HG02623 (cell line): Measurements from ENCODE around the gene UPF2.
"Not testable (repeated sequence)": the region's sequence is repeated elsewhere in the genome, so short reads cannot be mapped to it uniquely, and the experiment has no call there.

Source experiments
- ATAC-seq: cut with Tn5 transposase; IDR thresholded peaks from one replicate; pipeline ENCODE4 v1.9.1; 2021; ENCODE audit warnings: moderate library complexity; ENCODE audit not compliant: unreplicated experiment

Gene UPF2, protein sequence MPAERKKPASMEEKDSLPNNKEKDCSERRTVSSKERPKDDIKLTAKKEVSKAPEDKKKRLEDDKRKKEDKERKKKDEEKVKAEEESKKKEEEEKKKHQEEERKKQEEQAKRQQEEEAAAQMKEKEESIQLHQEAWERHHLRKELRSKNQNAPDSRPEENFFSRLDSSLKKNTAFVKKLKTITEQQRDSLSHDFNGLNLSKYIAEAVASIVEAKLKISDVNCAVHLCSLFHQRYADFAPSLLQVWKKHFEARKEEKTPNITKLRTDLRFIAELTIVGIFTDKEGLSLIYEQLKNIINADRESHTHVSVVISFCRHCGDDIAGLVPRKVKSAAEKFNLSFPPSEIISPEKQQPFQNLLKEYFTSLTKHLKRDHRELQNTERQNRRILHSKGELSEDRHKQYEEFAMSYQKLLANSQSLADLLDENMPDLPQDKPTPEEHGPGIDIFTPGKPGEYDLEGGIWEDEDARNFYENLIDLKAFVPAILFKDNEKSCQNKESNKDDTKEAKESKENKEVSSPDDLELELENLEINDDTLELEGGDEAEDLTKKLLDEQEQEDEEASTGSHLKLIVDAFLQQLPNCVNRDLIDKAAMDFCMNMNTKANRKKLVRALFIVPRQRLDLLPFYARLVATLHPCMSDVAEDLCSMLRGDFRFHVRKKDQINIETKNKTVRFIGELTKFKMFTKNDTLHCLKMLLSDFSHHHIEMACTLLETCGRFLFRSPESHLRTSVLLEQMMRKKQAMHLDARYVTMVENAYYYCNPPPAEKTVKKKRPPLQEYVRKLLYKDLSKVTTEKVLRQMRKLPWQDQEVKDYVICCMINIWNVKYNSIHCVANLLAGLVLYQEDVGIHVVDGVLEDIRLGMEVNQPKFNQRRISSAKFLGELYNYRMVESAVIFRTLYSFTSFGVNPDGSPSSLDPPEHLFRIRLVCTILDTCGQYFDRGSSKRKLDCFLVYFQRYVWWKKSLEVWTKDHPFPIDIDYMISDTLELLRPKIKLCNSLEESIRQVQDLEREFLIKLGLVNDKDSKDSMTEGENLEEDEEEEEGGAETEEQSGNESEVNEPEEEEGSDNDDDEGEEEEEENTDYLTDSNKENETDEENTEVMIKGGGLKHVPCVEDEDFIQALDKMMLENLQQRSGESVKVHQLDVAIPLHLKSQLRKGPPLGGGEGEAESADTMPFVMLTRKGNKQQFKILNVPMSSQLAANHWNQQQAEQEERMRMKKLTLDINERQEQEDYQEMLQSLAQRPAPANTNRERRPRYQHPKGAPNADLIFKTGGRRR

DNA sequence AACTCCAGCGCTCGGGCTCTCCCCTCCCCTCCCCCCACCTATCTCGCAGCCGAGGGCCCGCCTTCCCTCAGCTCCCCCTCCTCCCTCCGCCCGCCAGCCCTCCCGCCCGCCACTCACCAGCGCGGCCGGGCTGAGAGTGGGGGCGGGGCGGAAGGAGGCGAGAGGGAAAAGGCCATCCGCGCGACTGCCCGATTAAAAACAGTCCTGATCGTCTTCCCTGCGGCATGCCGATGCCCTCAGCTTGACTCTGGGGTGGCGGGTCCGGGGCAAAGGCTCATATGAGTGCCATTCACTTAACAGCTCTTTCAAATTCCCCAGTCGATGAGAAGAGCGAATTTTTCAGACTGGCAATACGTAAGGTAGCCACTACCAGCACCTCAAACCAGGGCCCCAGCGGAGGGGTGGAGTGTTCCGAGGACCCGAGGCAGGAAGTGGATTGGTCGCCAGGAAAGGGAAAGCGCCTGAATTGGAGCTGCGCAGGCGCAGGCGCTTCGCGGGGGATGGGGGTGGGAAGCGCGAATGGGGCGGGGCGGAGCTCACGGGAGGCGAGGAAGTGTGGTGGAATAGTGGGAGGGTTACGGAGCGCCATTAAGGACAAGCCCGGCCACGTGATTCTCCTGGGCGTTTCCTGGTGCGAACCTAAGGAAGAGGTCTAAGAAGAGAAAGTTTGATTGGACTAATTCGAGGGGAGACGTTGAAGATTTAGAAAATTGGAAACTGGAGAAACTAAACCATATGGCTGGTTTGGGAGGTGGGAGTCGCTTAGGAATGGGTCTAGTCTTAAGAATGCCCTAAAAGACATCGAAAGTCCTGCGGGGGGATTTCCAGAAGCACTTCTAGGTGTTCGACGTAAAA, at the start of gene UPF2:
TSS of gene UPF2 (minus strand) at position 13 of the 855 bp plus-strand sequence. CDS start 7,386 bp downstream, outside the sequence.
- peak; percentile 45 for ATAC-seq

DNA sequence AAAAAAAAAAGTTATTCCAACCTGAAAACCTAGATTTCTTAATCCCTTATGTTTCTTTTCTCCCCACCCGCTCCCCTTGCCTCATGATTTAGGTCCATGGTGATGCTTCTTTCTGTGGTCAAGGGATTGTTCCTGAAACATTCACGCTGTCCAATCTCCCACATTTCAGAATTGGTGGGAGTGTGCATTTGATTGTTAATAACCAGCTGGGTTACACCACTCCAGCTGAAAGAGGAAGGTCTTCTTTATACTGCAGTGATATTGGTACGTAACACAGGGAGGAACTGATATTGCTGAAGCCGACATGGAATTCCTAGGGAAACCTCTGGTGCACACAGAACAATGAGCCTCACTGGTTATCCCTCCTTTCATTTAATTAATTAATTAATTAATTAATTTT, 48.8 kb upstream of the UPF2 start:
- ATAC-seq: no peak

DNA sequence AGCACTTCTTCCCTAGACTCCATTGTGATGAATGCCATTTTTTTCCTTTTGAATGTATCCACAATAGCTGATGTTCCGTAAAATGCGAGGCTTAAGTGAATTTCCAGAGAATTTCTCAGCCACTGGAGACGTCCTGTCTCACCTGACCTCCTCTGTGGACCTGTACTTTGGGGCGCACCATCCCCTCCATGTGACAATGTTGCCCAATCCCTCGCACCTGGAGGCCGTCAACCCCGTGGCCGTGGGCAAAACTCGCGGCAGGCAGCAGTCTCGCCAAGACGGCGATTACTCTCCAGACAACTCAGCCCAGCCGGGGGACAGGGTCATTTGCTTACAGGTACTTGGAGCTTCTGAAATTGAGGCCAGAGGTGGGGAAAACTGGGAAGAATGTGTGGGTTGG, 46.3 kb upstream of the UPF2 start:
- ATAC-seq: no peak

DNA sequence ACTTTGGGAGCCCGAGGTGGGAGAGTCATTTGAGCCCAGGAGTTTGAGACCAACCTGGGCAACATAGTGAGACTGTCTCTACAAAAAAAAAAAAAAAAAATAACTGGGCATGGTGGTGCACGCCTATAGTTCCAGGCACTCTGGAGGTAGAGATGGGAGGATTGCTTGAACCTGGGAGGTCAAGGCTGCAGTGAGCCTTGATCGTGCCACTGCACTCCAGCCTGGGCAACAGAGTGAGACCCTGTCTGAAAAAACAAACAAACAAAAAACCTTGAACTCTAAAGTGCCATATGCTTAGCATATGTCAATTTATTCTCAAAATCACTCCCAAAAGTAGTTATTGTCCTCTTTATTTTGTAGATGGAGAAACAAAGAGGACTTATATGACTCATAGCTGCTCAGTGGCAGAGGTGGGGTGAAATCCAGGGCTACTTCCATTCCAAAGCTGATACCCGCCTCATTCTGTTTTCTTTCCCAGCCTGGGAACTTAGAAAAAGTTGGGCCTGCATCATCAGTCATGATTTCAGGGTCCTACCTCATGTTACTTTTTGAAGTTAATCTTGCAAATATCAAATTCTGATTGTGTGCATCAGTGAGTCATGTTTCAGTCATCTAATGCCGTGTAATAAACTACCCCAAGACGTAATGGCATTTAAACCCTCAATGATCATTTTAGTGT, 39.4 kb upstream of the UPF2 start:
- ATAC-seq: no peak

DNA sequence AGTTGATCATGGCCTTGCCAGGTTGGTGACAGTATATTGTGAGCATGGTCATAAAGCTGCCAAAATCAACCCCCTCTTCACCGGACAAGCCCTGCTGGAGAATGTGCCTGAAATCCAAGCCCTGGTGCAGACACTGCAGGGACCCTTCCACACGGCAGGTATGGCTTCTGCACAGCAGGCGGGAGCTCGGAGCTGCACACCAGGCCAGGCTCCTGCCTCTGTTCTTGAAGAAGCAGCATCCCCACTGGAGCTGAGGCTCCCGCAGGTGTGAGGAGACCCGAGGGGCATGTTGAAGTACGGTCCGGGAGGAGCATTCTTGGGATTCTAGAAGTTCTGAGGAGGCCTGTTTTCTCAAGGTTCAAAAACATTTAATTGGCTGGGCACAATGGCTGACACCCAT, 38.9 kb upstream of the UPF2 start:
- no peak for ATAC-seq

DNA sequence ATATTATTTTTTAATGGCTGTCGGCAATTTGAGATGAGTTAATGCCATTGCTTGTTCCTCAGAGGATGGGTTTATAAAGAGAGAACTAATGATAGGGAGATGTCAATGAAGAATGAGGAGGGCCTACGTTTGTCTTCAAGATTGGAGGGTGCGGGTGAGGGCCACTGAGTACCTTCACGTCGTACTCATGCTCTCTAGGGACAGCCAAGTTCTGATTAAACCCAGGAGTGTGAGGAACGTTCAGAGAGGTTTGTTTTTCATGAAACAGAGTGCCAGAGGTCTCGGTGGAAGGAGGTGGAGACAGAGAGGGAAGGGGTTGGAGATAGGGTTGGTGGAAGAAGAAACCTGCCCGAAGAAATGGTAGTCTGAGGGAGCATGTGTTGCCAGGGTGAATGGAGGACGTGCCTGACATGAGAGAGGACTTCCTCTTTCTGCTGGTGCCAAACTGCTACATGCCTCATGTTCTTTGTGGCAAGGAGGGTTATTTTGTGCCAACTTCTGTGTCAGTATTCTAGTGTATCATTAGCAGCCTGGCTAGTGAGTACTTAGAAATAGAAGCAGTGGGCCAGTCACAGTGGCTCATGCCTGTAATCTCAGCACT, 35.1 kb upstream of the UPF2 start:
- no peak for ATAC-seq

DNA sequence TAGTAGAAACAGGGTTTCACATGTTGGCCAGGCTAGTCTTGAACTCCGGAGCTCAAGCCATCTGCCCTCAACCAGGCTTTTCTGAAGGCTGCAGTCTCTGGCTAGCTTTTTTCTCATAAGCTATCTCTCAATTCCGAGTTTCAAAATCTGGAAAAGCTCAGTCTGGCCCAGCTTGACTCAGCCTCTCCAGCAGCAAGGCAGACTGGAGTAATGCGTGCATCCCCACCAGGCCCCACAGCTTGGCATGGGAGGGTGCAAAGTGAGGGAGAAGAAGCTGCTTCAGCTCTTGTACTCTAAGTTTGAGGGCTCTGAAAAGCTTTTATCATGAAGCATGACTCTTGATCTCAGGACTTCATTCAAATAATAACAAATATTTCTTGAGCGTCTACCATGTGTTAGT, 30.9 kb upstream of the UPF2 start:
- no peak for ATAC-seq

DNA sequence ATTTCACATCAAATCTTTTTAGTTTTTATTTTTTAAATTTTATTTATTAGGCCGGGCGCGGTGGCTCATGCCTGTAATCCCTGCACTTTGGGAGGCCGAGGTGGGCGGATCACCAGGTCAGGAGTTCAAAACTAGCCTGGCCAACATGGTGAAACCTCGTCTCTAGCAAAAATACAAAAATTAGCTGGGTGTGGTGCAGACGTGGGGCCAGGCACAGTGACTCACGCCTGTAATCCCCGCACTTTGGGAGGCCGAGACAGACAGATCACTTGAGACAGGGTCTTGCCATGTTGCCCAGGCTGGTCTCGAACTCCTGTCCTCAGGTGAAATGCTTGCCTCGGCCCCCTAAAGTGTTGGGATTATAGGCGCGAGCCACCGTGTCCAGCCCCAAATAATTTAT, 28.8 kb upstream of the UPF2 start:
- ATAC-seq: not testable (repeated sequence)

DNA sequence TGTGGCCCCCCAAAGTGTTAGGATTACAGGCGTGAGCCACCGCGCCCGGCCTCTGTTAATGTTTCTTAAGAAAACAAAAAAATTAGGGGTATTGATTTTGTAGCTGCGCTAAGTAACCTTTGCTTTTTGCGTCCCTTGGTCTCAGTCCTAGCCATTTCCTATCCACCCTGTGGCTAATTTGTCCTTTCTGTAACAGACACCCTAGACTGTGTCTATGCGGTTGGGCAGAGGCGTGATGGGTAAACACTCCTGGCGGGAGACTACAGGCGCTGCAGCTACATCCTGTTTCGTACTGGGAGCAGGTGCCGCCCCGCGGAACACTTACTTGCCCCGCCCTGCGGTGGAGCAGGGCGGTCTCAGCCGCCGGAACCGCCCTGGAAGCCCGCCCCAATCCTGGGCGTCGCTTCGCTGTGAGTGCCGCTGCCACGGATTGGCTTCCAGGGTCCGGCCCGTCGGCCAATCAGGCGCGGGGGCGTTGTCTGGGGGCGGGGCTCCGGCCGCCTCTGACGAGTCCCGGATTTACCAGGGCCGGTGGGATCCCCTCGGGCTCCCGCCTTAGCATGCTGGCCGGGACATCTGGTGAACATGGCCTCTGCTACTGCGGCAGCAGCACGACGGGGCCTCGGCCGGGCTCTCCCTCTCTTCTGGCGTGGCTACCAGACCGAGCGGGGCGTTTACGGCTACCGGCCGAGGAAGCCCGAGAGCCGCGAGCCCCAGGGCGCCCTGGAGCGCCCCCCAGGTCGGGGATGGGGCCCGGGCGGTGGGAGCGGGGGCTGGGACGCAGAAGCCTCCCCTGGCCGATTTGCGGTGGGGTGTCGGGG, 26.1 kb upstream of the UPF2 start, which contains the start of gene DHTKD1:
TSS of gene DHTKD1 (plus strand) at position 506 of the 821 bp plus-strand sequence. CDS start at position 586, 80 bp downstream.
- ATAC-seq: peak; percentile 95

DNA sequence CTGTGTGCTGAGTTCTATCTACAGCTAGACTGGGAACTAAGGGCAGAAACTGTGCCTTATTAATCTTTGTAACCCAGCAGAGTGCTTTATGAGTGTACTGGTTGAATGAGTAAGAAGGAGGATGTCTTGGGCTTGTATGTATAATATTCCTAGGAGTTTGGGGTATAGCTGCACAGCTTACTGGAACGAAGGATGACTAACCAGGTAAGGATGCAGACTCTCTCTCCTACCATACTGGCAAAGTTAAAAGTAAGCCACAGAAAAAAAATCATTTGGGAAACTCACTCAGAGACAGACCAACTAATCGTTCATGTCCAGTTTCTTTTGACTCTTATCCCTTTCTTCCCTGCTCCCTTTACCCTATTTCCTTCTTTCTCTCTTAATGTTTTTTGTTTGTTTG, 24.7 kb upstream of the UPF2 start:
- no peak for ATAC-seq

DNA sequence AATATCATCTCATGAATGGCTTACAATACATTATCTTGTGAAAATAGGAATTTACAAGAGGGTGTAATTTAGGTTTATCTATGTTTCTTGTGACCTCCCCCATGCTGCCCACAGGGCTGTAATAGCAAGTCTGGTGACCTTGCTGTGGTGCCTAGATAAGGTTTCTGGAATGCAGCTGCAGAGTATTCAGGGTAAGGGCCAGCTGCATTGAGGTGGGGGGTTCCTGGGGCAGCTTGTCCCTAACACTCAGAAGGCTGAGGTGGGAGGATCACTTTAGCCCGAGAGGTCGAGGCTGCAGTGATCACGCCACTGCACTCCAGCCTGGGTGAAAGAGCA, 20.8 kb upstream of the UPF2 start:
- ATAC-seq: no peak

DNA sequence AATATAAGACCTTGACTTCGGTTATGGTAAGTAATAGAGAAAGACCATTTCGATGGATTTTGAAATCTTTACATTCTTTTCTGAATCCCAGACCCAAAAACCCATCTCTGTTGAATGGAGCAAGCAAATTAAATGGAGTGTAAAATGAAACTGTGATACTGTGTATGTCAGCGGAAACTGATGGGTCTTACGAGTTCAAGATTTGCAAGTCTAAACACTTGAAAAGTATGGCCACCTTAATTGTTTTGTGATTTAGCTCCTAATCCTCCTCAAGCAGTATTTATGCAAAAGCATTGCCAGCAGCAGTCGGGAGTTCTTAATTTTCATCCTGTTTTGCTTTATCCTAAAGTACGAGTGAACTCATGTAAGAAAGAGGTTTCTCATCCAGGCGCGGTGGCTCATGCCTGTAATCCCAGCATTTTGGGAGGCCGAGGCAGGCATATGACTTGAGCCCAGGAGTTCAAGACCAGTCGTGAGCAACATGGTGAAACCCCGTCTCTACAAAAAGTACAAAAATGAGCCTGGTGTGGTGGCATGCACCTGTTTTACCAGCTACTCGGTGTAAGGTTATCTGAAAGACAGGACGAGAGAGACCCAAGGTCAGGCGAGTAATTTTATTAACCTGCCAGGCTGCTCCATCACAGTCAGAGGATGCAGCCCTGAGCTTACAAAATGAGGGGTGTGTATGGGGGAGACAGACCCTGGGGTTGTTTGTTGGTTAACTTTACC, 20.3 kb upstream of the UPF2 start:
- no peak for ATAC-seq

DNA sequence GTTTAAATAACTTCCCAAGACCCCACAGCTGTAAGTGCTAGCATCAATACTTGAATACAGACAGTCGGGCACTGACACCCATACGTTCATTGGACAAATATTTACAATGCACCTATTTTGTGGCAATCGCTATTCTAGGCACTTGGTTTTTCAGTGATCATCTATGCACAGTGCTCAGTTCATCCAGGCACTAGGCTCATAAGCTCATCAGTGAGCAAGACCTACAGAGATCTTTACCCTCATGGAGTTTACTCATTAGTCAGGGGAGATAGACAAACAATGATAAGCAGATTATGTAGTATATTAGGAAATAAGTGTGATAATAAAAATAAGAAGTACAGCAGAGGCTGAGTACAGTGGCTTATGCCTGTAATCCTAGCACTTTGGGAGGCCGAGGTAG, 18.5 kb upstream of the UPF2 start:
- ATAC-seq: no peak

DNA sequence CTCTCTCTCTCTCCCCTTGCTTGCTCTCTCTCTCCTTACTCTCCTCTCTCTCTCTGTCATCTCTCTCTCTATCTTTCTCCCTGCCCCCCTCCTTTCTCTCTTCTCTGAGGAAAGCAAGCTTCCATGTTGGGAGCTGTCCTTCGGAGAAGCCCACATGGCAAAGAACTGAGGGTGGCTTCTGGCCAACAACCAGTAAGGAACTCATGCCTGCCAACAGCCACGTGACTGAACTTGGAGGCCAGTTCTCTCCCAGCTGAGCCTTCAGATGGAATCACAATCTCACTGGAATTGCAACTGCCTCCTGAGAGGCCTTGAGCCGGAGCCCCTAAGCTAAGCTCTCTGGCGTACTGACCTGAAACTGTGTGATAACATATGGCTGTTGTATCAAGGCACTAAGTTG, 14.1 kb upstream of the UPF2 start:
- no peak for ATAC-seq

DNA sequence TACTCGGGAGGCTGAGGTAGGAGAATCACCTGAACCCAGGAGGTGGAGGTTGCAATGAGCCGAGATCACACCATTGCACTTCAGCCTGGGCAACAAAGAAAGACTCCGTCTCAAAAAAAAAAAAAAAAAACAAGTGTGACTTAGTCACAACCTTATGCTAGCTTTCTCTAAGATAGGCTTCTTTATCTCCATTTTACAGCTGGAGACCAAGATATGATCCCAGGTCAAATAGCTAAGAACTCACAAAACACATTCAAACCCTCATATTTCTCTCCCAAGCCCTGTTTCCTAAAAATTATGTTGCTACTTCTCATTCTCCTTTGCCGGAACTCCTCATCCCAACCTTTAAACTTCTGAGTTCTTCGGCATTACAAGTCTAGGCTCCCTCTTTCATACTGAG, 13.1 kb upstream of the UPF2 start:
- ATAC-seq: no peak

DNA sequence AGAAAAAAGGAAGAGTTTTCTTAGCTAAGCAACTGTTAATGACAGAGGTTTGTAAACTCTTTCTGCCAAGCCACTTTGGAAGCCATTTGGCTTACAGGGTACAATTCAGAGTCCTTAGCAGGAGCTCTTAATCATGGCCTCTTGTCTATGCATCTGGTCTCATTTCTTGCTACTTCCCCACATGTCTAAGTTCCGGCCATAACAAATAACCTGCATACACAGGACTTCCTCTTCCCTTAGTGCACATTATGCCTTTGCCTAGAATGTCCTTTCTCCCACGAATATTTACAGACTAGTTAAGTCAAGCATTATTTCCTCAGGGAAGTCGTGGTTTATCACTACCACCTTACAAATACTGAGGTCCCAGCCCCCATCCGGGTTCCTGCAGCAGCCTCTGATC, 8.6 kb upstream of the UPF2 start:
- ATAC-seq: no peak

DNA sequence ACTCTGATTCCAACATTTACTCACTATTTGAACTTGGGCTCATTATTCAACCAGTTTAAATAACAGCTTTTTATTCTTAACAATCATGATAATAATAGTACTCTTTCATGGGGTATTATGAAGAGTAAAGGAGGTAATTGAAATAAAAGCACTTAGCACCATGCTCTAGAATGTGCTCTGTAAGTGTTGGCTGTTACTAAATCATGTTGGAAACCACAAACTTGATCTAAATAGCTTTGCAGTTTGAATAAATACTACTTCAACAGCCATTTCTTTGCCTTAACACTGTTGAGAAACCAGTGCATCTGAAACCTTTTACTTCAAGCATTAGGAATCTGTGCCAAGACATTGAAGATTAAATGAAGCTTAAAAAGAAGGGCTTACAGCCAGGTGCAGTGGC, 7.9 kb upstream of the UPF2 start:
- no peak for ATAC-seq

DNA sequence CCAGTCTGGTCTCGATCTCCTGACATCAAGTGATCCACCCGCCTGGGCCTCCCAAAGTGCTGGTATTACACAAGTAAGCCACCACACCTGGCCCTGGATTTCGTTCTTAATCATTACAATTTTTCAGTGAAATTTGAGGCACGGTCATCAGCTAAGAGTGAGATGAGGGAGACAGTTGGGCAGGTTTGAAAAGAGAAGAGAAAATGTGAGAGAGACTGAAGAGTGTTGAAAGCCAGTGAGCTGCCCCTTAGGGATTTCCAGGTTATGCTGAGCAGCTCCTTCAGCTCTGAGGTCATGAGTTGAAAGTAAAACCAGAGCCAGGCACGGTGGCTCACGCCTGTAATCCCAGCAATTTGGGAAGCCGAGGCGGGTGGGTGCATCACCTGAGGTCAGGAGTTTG, 5.9 kb upstream of the UPF2 start:
- ATAC-seq: no peak
